Omental fat pad (tissue), 4 donors: Measurements from ENCODE around the gene ZDHHC6. TPM values are rescaled to one million over a fixed set of nuclear protein-coding genes. Genes with fewer than 3 reads are reported as not detected.

Experiments used
- ATAC-seq: fragments of 150-250 bp; one replicate; pipeline ENCODE4 v1.9.1; 2016; ENCODE audit warnings: mild to moderate bottlenecking, moderate library complexity; ENCODE audit not compliant: low FRiP score
- DNase-seq: peaks from one replicate; pipeline ENCODE4 v3.0.0-alpha.2; 2019; ENCODE audit warnings: low spot score
- total RNA-seq, 4 donors: library from RNA; depleted of rRNA; stranded (reverse); fragments of >200 nt; gene quantifications; one replicate each; pipeline ENCODE4 v1.1.0, GENCODE V29; 2016
- TF ChIP-seq, protein P1 (sequence below), 3 donors: fragments of 450-650 bp; IDR thresholded peaks; one replicate each; pipeline ENCODE4 v1.5.1; 2016 to 2017; ENCODE audit warnings: antibody characterized with exemption in 3 of 3, mild to moderate bottlenecking in 3 of 3, moderate library complexity in 2 of 3

ZDHHC6 gene
- 10 to 100 TPM; 21.9 to 35.9 (median 26.5) TPM for total RNA-seq

GRCh38 chr10:112446855-112447619, at the start of gene ZDHHC6, which contains the start of gene VTI1A:
ZDHHC6 (minus strand) TSS chr10:112446914; CDS start chr10:112445436, 1,478 bp downstream.
VTI1A (plus strand) TSS chr10:112447215; CDS start chr10:112447374, 159 bp downstream.
- TF ChIP-seq, protein P1, sequence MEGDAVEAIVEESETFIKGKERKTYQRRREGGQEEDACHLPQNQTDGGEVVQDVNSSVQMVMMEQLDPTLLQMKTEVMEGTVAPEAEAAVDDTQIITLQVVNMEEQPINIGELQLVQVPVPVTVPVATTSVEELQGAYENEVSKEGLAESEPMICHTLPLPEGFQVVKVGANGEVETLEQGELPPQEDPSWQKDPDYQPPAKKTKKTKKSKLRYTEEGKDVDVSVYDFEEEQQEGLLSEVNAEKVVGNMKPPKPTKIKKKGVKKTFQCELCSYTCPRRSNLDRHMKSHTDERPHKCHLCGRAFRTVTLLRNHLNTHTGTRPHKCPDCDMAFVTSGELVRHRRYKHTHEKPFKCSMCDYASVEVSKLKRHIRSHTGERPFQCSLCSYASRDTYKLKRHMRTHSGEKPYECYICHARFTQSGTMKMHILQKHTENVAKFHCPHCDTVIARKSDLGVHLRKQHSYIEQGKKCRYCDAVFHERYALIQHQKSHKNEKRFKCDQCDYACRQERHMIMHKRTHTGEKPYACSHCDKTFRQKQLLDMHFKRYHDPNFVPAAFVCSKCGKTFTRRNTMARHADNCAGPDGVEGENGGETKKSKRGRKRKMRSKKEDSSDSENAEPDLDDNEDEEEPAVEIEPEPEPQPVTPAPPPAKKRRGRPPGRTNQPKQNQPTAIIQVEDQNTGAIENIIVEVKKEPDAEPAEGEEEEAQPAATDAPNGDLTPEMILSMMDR (IDR thresholded peaks at IDR 0.05) = no peak
- ATAC-seq (peak; percentile 96), DNase-seq (peak; percentile 53)

DNA sequence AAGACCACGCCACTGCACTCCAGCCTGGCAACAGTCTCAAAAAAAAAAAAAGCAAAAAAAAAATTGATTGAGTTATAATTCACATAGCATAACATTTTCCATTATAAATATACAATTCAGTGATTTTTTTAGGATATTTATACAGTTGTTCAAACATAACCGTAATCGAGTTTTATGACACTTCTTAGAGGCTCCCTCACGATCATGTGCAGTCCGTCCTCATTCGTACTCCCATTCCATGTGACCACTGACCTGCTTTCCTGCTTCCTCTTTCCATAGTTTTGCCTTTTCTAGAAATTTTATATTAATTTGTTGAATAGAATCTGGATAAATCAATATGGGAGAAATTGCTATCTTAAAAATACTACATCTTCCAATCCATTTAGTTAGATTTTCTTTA, 46.0 kb upstream of the ZDHHC6 start:
- ATAC-seq = no peak
- no peak for DNase-seq
- TF ChIP-seq, protein P1 (IDR thresholded peaks at IDR 0.05) = no peak

GRCh38 chr10:112491144-112491543, 44.4 kb upstream of the ZDHHC6 start:
- ATAC-seq (no peak), DNase-seq (no peak)
- TF ChIP-seq, protein P1 (IDR thresholded peaks at IDR 0.05) = no peak

DNA sequence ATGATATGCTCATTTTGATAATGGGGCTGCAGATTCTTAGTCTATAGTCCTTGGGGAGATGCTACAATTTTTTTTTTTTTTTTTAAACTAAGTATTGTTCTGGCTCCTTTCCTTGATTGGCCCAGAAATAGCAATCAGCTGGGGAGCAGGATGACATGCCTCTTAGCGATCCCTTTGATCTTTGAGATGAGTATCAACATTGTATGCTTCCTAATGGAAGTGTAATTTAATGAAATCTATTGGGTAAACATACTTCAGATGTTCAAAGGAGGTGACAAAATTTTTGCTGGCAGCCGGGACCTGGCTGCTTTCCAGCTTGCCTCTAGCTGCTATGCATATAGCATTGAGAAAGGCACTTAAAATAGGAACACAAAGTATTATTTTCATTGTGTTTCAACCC, 43.8 kb upstream of the ZDHHC6 start:
- ATAC-seq (no peak), DNase-seq (no peak)
- TF ChIP-seq, protein P1 (IDR thresholded peaks at IDR 0.05) = no peak

DNA sequence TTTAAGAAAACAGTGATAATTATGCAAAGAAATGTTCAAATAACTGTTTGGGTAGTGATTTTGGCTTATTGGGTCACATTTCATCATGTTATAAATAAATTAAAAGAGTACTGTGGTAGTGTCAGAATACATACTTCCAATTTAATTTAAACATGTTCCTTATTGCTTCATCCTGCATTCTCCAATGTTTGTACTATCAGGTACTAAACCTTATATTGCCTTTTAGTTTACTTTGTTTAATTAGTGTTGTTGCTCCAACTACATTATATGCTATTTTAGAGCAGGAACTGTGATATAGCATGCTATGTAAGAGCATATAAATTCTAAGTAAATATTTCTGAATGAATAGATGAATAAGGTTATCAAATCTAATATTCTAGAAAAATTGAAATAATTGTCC, 41.2 kb upstream of the ZDHHC6 start:
- TF ChIP-seq, protein P1 (IDR thresholded peaks at IDR 0.05) = no peak
- ATAC-seq (no peak), DNase-seq (no peak)

- ATAC-seq = no peak
- no peak for DNase-seq
- TF ChIP-seq, protein P1 (IDR thresholded peaks at IDR 0.05) = no peak
Observed at GRCh38 chr10:112484399-112484798, 37.7 kb upstream of the ZDHHC6 start.

DNA sequence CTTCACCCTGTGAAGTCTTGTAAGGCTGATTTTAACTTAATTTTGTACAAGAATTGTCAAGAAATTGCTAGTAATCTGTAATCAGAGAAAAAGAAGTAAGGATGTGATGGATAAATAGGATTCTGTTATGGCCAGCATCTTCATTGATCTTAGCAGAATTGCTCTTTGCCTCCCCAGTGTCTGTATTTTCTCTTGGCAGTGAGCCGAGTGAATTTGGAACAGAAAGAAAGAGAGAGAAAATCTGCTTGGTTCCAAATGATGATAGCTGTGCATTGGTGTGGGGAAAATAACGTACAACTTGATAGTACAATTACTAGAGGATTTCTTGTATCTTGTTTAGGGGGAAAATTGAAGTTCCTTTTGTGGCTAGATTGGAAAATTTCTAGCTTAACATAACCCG, 34.9 kb upstream of the ZDHHC6 start:
- DNase-seq (no peak), ATAC-seq (no peak)
- TF ChIP-seq, protein P1 (IDR thresholded peaks at IDR 0.05) = no peak
